GM23248 (cell line): ENCODE data around the gene TTN.

Source experiments
- EZH2 ChIP-seq: fragments of 200-600 bp; sonication (generic); IDR thresholded peaks from 2 replicates; pipeline ENCODE4 v1.6.1; 2018; ENCODE audit warnings: antibody characterized with exemption, mild to moderate bottlenecking; ENCODE audit not compliant: insufficient read depth, poor library complexity, severe bottlenecking
- EZH2phosphoT487 ChIP-seq: fragments of 200-600 bp; sonication (generic); IDR thresholded peaks from 2 replicates; pipeline ENCODE4 v1.6.1; 2018; ENCODE audit warnings: antibody characterized with exemption, moderate library complexity, mild to moderate bottlenecking, low read depth; ENCODE audit not compliant: insufficient read depth

- TF ChIP-seq EZH2 (no peak), EZH2phosphoT487 (no peak)
Observed at GRCh38 chr2:178536037-178536436, 271.2 kb downstream of the TTN start.
